Neural cell (in vitro differentiated cells): Measurements from ENCODE around the gene LRIG1. TPM values are rescaled to one million over a fixed set of nuclear protein-coding genes. Genes with fewer than 3 reads are reported as not detected.

Experiments used
- H2AFZ ChIP-seq: fragments of 200-600, 300-800 bp; sonication (generic), shearing (Covaris generic); 2 replicates; pipeline ENCODE4 v1.6.0; 2014; ENCODE audit warnings: low read depth, mild to moderate bottlenecking, antibody characterized with exemption, low read length, moderate library complexity
- H3F3A ChIP-seq: fragments of 200-600 bp; shearing (Covaris generic); 2 replicates; pipeline ENCODE4 v1.6.1; 2016; ENCODE audit warnings: mild to moderate bottlenecking, moderate library complexity, mixed read lengths, antibody characterized with exemption, low read length; ENCODE audit not compliant: insufficient read depth, poor library complexity, severe bottlenecking
- H3K27ac ChIP-seq: fragments of 200-600, 300-800 bp; sonication (generic), shearing (Covaris generic); 2 replicates; pipeline ENCODE4 v1.5.1; 2014; ENCODE audit warnings: mild to moderate bottlenecking, low read length, moderate library complexity
- H3K27me3 ChIP-seq: fragments of 300-800, 200-600 bp; sonication (generic), shearing (Covaris generic); 2 replicates; pipeline ENCODE4 v1.6.0; 2014; ENCODE audit warnings: mild to moderate bottlenecking, low read depth, low read length, moderate library complexity; ENCODE audit not compliant: insufficient read depth
- H3K36me3 ChIP-seq: fragments of 300-800, 200-600 bp; sonication (generic), shearing (Covaris generic); 2 replicates; pipeline ENCODE4 v1.5.1; 2014; ENCODE audit warnings: mild to moderate bottlenecking, antibody characterized with exemption, low read length, moderate library complexity; ENCODE audit not compliant: insufficient read depth
- H3K4me2 ChIP-seq: fragments of 300-800, 200-600 bp; sonication (generic), shearing (Covaris generic); 2 replicates; pipeline ENCODE4 v1.6.0; 2014; ENCODE audit warnings: mild to moderate bottlenecking, low read length
- H3K4me3 ChIP-seq: fragments of 300-800, 200-600 bp; sonication (generic), shearing (Covaris generic); 2 replicates; pipeline ENCODE4 v1.5.1; 2014; ENCODE audit warnings: mild to moderate bottlenecking, low read length, moderate library complexity
- H3K79me2 ChIP-seq: fragments of 200-600 bp; shearing (Covaris generic); replicated peaks from 2 replicates; pipeline ENCODE4 v1.6.0; 2014; ENCODE audit warnings: mild to moderate bottlenecking, low read length, moderate library complexity; ENCODE audit not compliant: insufficient read depth
- H3K9ac ChIP-seq: fragments of 300-800, 200-600 bp; sonication (generic), shearing (Covaris generic); 2 replicates; pipeline ENCODE4 v1.6.1; 2016; ENCODE audit warnings: mild to moderate bottlenecking, low read length, mixed read lengths
- H3K9me2 ChIP-seq: fragments of 200-600 bp; shearing (Covaris generic); 2 replicates; pipeline ENCODE4 v1.6.1; 2016; ENCODE audit warnings: mild to moderate bottlenecking, low read length, mixed read lengths; ENCODE audit not compliant: insufficient read depth
- H3K9me3 ChIP-seq: fragments of 200-600, 300-800 bp; sonication (generic), shearing (Covaris generic); 2 replicates; pipeline ENCODE4 v1.6.1; 2016; ENCODE audit warnings: mild to moderate bottlenecking, mixed run types, low read length, moderate library complexity, mixed read lengths
- H4K20me1 ChIP-seq: fragments of 200-600 bp; shearing (Covaris generic); 2 replicates; pipeline ENCODE4 v1.6.1; 2016; ENCODE audit warnings: mild to moderate bottlenecking, mixed run types; ENCODE audit not compliant: insufficient read depth
- EP300 ChIP-seq: fragments of 450-650 bp; conservative IDR thresholded peaks from 2 replicates; pipeline ENCODE4 v1.6.1; 2014; ENCODE audit warnings: antibody characterized with exemption, mild to moderate bottlenecking, moderate library complexity; ENCODE audit not compliant: poor library complexity, severe bottlenecking
- EZH2 ChIP-seq: fragments of 200-600, 300-800 bp; shearing (Covaris generic), sonication (generic); IDR thresholded peaks from 2 replicates; pipeline ENCODE4 v1.6.1; 2014; ENCODE audit warnings: antibody characterized with exemption, low read length, borderline replicate concordance, mild to moderate bottlenecking; ENCODE audit not compliant: insufficient read depth, poor library complexity, severe bottlenecking
- MXI1 ChIP-seq: fragments of 450-650 bp; conservative IDR thresholded peaks from 2 replicates; pipeline ENCODE4 v1.6.1; 2014; ENCODE audit warnings: antibody characterized with exemption, mild to moderate bottlenecking; ENCODE audit not compliant: poor library complexity, severe bottlenecking
- POLR2AphosphoS5 ChIP-seq: IDR thresholded peaks from 2 replicates; pipeline ENCODE4 v1.6.1; 2012
- RAD21 ChIP-seq: fragments of 450-650 bp; conservative IDR thresholded peaks from 2 replicates; pipeline ENCODE4 v1.6.1; 2014; ENCODE audit warnings: antibody characterized with exemption, mild to moderate bottlenecking, moderate library complexity
- SMC3 ChIP-seq: fragments of 450-650 bp; conservative IDR thresholded peaks from 2 replicates; pipeline ENCODE4 v1.6.1; 2014; ENCODE audit warnings: antibody characterized with exemption, mild to moderate bottlenecking, moderate library complexity; ENCODE audit not compliant: poor library complexity
- TAF1 ChIP-seq: IDR thresholded peaks from 2 replicates; pipeline ENCODE4 v1.6.1; 2012; ENCODE audit warnings: low read depth
- polyA plus RNA-seq: library from polyadenylated mRNA; depleted of rRNA; stranded (reverse); fragments of >200 nt; gene quantifications from 2 replicates; pipeline ENCODE4 v1.2.3, GENCODE V29; 2014
- TF ChIP-seq, protein P1 (sequence below): fragments of 450-650 bp; IDR thresholded peaks from 2 replicates; pipeline ENCODE4 v1.5.1; 2014; ENCODE audit warnings: antibody characterized with exemption, mild to moderate bottlenecking, moderate library complexity; ENCODE audit not compliant: poor library complexity, severe bottlenecking
- TF ChIP-seq, protein P2 (sequence below): IDR thresholded peaks from 2 replicates; pipeline ENCODE4 v1.6.1; 2012; ENCODE audit warnings: borderline replicate concordance

Gene LRIG1
- polyA plus RNA-seq, 1 donor from 2014 or later = 7.1 TPM

DNA sequence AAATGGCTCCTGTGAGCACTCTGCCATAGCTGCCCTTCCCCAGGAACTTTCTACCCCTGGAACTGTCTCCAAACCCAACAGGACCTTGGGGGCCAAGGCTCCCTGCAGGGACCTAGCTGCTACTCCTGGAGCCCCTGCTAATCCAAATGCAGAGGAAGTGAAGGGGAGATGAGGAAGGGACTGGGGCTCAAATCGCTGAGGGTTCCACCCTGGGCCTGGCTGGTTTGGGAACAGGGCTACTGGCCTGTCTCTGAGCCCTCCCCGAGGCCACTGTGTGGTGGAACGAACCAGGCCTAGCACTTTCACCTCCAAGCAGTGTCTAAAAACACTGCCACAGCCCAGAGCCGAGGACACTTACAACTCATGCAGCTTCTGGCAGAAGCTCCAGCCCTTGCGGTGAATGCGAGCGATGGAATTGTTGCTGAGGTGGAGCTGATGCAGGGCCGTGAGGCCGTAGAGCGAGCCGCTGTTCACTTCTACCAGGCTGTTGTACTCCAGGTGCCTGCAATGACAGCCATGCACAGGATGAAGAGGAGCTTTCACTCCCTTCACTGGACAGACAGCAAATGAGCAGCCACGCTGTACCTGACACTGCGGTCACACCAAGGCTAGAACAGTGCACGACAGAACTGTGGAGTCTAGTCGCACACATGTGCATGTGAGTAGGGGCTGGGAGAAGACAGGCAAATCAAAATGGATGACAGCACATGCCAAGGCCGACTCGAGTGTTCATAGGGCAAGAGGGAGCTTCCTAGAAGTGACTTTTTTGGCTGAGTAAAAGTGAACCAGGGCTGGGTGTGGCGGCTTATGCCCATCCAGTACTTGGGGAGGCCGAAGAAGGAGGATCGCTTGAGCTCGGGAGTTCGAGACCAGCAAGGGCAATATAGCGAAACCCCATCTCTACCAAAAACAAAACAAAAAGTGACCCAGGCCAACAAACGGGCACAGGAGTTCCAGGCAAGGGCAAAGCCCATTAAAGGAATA is 90.8 kb downstream of the LRIG1 start (continued):
- no peak for TF ChIP-seq EP300

DNA sequence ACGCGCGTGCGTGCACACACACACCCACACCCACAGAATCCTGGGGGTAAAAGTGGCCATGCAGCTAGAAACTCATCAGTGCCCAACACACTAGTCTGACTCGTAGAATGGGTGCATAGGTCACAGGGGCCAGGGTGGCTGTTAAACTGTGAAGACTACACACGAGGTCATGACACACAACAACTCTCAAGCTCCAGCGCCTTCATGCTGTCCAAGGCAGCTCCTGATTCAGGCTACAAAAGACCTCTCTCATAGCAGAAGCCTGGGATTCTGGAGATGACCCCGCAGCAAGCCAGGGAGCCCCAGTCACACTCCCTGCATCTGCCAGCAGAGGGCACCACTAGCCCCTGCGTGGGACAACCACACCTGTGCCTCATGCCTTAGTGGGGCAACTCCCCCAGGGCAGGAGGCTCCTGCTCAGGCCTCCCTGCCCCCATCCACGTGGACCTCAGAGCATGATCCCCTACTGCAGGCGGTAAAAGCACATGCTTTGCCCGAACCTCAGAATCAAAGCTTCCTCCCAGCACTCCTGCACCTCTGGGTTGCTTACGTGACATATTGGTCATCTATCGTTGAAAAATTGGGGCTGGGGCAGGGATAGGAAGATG is 93.1 kb downstream of the LRIG1 start:
- TF ChIP-seq, protein P1, sequence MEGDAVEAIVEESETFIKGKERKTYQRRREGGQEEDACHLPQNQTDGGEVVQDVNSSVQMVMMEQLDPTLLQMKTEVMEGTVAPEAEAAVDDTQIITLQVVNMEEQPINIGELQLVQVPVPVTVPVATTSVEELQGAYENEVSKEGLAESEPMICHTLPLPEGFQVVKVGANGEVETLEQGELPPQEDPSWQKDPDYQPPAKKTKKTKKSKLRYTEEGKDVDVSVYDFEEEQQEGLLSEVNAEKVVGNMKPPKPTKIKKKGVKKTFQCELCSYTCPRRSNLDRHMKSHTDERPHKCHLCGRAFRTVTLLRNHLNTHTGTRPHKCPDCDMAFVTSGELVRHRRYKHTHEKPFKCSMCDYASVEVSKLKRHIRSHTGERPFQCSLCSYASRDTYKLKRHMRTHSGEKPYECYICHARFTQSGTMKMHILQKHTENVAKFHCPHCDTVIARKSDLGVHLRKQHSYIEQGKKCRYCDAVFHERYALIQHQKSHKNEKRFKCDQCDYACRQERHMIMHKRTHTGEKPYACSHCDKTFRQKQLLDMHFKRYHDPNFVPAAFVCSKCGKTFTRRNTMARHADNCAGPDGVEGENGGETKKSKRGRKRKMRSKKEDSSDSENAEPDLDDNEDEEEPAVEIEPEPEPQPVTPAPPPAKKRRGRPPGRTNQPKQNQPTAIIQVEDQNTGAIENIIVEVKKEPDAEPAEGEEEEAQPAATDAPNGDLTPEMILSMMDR = peak; percentile 69
- TF ChIP-seq RAD21 = peak; percentile 74
- TF ChIP-seq TAF1 = no peak
- TF ChIP-seq SMC3 = peak; percentile 78
- no peaks in the 10 kb centered on the region for H4K20me1 ChIP-seq

DNA sequence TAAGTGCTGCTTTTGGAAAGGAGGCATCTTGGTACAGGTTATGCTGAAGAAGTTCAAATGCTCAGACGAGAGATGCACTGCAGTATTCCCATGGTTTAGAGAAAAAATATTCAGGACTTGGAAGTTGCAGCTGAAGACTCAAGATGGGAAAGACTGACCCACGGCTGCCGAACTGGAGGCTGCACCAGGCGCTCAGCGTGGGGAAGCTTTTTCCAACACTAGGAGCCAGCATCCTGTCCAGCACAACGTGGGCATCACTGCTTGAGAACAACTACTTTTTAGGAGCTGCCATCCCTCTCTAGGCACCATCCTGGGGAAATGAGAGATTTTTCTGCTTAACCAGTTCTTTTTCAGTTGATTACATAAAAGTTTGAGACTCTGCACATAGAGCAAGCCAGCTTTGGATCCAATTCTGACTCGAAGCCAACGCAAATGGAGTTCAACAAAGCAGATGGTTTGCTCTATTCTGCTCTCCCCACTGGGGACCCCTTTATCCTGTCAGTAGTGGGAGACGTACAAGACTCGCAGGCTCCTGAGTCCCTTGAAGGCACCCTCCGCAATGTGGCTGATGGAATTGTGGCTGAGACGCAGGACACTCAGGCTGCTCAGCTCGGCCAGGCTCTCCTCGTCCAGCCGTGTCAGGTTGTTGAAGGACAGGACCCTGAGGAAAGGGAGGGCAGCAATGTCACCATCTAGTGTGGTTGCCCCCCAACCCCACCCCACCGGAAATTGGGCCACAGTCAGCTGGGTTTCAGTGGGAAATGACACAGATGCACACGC is 93.8 kb downstream of the LRIG1 start:
- Histone ChIP-seq H3K4me2 (no peak overlapping the region), H3K79me2 (no peaks in the 10 kb centered on the region), H3K4me3 (no peak overlapping the region), H3F3A (no peaks in the 10 kb centered on the region), H3K9me2 (no peaks in the 10 kb centered on the region), H3K9ac (no peak overlapping the region), H3K9me3 (no peaks in the 10 kb centered on the region), H4K20me1 (no peaks in the 10 kb centered on the region), H3K27me3 (no peaks in the 10 kb centered on the region), H2AFZ (no peak overlapping the region), H3K36me3 (no peaks in the 10 kb centered on the region), H3K27ac (no peak overlapping the region)
- TF ChIP-seq SMC3 (no peak), EZH2 (no peak), POLR2AphosphoS5 (no peak), EP300 (no peak), TAF1 (no peak), MXI1 (no peak), RAD21 (no peak)
- TF ChIP-seq, protein P2, sequence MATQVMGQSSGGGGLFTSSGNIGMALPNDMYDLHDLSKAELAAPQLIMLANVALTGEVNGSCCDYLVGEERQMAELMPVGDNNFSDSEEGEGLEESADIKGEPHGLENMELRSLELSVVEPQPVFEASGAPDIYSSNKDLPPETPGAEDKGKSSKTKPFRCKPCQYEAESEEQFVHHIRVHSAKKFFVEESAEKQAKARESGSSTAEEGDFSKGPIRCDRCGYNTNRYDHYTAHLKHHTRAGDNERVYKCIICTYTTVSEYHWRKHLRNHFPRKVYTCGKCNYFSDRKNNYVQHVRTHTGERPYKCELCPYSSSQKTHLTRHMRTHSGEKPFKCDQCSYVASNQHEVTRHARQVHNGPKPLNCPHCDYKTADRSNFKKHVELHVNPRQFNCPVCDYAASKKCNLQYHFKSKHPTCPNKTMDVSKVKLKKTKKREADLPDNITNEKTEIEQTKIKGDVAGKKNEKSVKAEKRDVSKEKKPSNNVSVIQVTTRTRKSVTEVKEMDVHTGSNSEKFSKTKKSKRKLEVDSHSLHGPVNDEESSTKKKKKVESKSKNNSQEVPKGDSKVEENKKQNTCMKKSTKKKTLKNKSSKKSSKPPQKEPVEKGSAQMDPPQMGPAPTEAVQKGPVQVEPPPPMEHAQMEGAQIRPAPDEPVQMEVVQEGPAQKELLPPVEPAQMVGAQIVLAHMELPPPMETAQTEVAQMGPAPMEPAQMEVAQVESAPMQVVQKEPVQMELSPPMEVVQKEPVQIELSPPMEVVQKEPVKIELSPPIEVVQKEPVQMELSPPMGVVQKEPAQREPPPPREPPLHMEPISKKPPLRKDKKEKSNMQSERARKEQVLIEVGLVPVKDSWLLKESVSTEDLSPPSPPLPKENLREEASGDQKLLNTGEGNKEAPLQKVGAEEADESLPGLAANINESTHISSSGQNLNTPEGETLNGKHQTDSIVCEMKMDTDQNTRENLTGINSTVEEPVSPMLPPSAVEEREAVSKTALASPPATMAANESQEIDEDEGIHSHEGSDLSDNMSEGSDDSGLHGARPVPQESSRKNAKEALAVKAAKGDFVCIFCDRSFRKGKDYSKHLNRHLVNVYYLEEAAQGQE = no peak
- TF ChIP-seq, protein P1 = no peak

More for the DNA sequence above, 93.1 kb downstream of the LRIG1 start:
- Histone ChIP-seq H3F3A (no peaks in the 10 kb centered on the region), H3K27me3 (no peaks in the 10 kb centered on the region), H3K27ac (no peak overlapping the region), H3K4me2 (no peak overlapping the region), H2AFZ (no peak overlapping the region), H3K9me2 (no peaks in the 10 kb centered on the region), H3K36me3 (peaks cover 4% of the 10 kb centered on the region), H3K9ac (no peak overlapping the region), H3K4me3 (no peak overlapping the region), H3K9me3 (no peaks in the 10 kb centered on the region), H3K79me2 (no peaks in the 10 kb centered on the region)
